GM19438 (cell line): ENCODE results near the gene ATXN7L1.
"Not testable (repeated sequence)": the region's sequence is repeated elsewhere in the genome, so short reads cannot be mapped to it uniquely, and the experiment has no call there.

Experiments
- ATAC-seq: cut with Tn5 transposase; IDR thresholded peaks from one replicate; pipeline ENCODE4 v1.9.1; 2021; ENCODE audit warnings: low read depth; ENCODE audit not compliant: unreplicated experiment

ATXN7L1 gene

GRCh38 chr7:105890290-105890997, 14.0 kb upstream of the ATXN7L1 start:
- no peak for ATAC-seq

- no peak for ATAC-seq
Observed at GRCh38 chr7:105887569-105888189, 11.3 kb upstream of the ATXN7L1 start.

GRCh38 chr7:105886776-105887175, 10.4 kb upstream of the ATXN7L1 start:
- no peak for ATAC-seq

- ATAC-seq = no peak
Observed at GRCh38 chr7:105885387-105886111, 9.2 kb upstream of the ATXN7L1 start.

- ATAC-seq = not testable (repeated sequence)
Observed at GRCh38 chr7:105883179-105883578, 6.8 kb upstream of the ATXN7L1 start.

GRCh38 chr7:105881439-105881838, 5.0 kb upstream of the ATXN7L1 start:
- no peak for ATAC-seq

- ATAC-seq = no peak
Observed at GRCh38 chr7:105880571-105881330, 4.4 kb upstream of the ATXN7L1 start.

- no peak for ATAC-seq
Observed at GRCh38 chr7:105879782-105880181, 3.4 kb upstream of the ATXN7L1 start.

GRCh38 chr7:105878746-105879605, 2.6 kb upstream of the ATXN7L1 start:
- ATAC-seq = no peak

- no peak for ATAC-seq
Observed at GRCh38 chr7:105877736-105878135, 1.3 kb upstream of the ATXN7L1 start.

- no peak for ATAC-seq
Observed at GRCh38 chr7:105876964-105877601, 684 bp upstream of the ATXN7L1 start.

GRCh38 chr7:105875505-105875904, 894 bp downstream of the ATXN7L1 start:
- no peak for ATAC-seq

- no peak for ATAC-seq
Observed at GRCh38 chr7:105874055-105874454, 2.3 kb downstream of the ATXN7L1 start.

GRCh38 chr7:105872491-105872890, 3.9 kb downstream of the ATXN7L1 start:
- no peak for ATAC-seq

- ATAC-seq = no peak
Observed at GRCh38 chr7:105871142-105871541, 5.3 kb downstream of the ATXN7L1 start.

- no peak for ATAC-seq
Observed at GRCh38 chr7:105866102-105866801, 10.1 kb downstream of the ATXN7L1 start.

- no peak for ATAC-seq
Observed at GRCh38 chr7:105863876-105864275, 12.5 kb downstream of the ATXN7L1 start.

- no peak for ATAC-seq
Observed at GRCh38 chr7:105862770-105863169, 13.6 kb downstream of the ATXN7L1 start.

- no peak for ATAC-seq
Observed at GRCh38 chr7:105862276-105862675, 14.1 kb downstream of the ATXN7L1 start.
